HG03565 (cell line): ENCODE data around the gene PSMD2.
"Not testable (repeated sequence)": the region's sequence is repeated elsewhere in the genome, so short reads cannot be mapped to it uniquely, and the experiment has no call there.

Experiments used
- ATAC-seq: cut with Tn5 transposase; IDR thresholded peaks from one replicate; pipeline ENCODE4 v1.9.1; 2021; ENCODE audit warnings: mild to moderate bottlenecking, moderate library complexity; ENCODE audit not compliant: unreplicated experiment

Gene PSMD2

DNA sequence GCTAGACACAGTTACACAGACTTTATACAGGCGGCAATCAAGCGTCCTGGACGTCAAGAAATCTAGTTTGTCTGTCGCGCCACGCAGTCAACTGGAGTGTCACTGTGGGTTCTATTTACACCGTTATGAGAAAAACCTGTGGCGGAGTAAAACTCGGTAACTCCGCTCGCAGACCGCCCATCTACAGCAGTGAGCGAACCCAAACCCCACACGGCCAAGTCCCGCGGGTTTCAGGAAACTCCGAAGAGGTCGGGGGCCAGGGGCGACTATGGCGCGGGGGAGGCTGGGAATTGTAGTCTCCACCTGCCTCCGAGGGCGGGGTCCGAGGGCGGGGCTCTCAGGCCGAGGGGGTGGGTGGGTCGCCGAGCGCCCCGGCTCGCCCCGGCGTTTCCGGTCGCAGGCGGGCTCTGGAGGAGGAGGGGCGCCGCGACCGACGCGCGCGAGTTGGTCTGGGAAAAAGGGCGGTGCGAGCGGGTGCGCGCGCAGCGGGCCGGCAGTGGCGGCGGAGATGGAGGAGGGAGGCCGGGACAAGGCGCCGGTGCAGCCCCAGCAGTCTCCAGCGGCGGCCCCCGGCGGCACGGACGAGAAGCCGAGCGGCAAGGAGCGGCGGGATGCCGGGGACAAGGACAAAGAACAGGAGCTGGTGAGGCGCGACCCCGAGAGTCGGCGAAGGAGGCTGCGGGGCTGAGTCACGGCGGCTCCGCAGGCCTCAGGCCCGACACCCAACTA is at the start of gene PSMD2:
TSS of gene PSMD2 (plus strand) at position 483 of the 729 bp plus-strand sequence. CDS start at position 509, 26 bp downstream.
- ATAC-seq: peak; percentile 77

DNA sequence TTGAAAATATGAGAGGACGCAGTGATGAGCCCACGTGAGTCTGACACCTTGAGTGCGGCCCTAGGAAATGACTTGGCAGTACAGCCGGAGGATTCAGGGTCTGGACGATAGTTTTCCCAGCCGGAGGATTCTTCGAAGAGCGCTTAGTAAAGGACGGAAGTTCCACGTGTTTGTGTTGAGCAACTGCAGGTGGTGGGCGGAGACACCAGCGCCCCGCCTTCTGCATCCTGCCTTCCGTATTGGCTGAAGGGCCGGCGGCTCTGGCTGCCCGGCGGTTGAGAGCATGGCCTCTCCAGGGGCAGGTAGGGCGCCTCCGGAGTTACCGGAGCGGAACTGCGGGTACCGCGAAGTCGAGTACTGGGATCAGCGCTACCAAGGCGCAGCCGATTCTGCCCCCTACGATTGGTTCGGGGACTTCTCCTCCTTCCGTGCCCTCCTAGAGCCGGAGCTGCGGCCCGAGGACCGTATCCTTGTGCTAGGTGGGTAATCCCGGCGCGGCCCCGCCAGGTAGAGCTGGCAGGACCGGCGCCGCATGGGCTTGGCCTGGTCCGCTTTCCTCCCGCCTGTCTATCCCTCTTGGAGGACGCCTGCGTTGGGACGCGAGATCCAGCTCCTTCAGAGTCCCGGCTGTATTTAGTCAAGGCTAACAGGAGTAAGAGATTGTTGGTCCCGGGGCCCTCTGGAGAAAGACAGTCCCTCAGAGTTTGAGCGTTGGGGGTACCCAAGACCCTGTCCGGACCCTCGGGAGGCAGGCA is 49.5 kb upstream of the PSMD2 start, which contains the start of gene EEF1AKMT4:
TSS of gene EEF1AKMT4 (plus strand) at position 261 of the 755 bp plus-strand sequence. CDS start at position 284, 23 bp downstream.
- ATAC-seq: peak; percentile 87

DNA sequence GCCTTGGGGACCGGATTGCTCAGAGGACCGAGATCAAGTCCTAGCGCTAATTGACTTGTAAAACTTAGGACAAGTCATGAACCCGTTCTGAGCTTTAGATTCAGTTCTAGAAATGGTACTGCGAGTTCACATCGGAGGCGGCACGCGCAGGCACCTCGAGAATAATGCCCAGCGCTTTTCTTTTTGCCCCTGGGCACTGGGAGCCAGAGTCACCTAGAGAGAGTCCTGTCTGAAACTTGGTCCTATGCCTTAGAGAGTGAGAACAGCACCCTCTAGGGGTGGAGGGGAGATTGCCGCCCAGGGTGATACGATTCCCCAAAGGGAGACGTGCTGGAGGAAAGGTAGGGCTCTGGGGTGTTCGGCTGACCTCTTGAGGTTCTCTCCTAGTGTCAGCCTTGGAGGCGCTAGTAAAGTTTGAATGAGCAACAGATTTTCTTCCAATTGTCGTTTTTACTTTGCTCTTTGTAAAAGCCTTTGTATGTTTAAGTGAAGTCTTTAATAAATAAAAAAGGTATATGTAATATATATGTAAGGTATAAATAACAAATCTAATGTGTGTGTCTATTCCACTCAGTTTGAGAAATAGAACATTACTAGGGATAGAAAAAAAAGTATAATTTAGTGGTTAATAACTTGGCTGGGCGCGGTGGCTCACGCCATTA is 48.7 kb upstream of the PSMD2 start:
- ATAC-seq: peak; percentile 53

DNA sequence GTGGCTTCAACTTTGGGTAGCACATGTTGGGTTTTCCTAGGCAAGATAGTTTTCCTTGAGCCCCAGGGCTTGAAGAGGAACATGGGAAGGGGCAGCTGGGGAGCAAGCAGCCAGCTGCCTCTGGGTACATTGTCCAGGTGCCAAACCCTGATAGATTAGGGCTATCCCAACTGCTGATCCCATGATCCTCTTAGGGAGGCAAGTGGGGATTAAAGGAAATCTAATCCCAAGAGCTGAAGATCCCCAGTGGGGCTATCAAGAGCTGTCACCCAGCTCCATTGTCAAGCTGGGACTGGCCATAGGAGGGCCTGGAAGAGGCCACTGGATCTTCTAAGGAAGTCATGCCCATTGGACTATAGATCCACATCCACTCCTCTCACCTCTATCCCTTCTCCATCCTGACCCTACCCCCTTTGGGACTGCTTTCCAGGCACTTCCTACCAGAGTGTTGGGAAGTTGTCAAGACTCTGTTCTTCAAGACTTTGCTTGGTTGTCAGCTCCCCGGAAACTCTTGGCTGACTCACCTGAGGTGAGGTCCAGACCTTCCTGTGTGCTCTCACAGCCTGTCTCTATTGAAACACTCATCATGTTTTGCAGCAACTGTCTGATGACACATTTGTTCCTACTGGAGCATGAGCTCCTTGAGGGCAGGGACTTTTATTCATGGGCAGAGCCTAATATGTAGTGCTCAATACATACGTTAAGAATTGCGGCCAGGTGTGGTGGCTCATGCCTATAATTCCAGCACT is 43.6 kb upstream of the PSMD2 start:
- no peak for ATAC-seq

DNA sequence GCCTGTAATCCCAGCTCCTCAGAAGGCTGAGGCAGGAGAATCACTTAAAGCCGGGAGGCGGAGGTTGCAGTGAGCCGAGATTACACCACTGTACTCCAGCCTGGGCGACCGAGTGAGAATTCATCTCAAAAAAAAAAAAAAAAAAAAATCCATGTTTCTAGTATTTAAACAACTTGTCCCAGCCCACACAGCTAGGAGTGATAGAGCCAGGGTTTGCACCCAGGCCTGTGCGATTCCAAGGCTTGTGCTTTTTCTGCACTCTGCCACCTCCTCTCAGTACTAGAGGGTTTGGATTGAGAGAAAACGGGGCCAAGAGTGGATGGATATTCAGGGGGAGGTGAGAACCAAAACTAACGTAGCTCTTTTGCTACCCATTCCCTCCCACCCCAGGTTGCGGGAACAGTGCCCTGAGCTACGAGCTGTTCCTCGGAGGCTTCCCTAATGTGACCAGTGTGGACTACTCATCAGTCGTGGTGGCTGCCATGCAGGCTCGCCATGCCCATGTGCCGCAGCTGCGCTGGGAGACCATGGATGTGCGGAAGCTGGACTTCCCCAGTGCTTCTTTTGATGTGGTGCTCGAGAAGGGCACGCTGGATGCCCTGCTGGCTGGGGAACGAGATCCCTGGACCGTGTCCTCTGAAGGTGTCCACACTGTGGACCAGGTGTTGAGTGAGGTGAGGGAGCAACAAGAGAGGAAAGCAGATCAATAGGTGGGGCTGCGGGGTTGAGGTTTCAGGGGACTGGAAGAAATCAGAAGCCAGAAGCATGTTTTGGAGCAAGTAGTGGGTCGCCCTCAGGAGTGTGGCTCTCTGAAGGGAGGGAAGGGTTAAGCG is 41.7 kb upstream of the PSMD2 start:
- ATAC-seq: no peak

DNA sequence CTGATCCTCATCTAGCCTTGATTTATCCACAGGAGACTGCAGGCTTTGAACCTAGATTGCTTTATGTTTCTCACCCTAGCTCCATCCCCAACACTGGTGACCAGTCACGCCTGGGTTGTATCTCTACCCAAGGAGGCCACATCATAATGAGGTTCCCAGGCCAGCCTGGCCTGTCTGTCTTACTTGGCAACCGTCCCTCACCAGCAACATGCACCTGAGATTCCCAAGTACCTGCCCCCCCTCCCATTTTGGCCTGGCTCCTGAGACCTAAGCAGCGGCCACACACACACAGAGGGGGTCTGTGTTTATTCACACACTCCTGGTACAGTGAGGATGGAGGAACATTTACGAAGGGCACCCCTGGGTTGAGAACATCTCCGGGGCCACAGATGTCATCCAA is 40.1 kb upstream of the PSMD2 start:
- ATAC-seq: no peak

DNA sequence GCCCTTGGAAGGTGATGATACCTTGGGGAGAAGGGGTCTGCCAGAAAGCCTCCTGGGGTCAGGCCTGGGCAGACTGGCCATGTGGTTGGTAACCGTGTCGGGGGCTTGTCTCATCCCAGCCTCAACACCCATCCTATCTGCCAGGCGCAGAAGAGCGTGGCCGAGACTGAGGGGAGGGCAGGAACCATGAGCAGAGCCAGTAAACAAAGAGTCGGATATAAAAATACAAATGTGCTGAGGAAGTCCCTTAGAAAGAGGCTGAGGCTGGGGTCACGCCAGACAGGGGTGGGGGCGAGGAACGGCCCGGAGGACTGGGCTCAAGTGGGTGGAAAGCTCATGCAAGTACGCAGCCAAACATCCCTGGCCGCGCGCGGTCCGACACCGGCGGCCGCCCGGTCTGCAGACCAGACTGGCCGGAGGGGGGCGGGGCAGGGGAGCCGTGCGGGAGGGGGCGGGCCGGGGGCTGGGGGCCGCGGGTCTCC is 39.6 kb upstream of the PSMD2 start:
- ATAC-seq: no peak

DNA sequence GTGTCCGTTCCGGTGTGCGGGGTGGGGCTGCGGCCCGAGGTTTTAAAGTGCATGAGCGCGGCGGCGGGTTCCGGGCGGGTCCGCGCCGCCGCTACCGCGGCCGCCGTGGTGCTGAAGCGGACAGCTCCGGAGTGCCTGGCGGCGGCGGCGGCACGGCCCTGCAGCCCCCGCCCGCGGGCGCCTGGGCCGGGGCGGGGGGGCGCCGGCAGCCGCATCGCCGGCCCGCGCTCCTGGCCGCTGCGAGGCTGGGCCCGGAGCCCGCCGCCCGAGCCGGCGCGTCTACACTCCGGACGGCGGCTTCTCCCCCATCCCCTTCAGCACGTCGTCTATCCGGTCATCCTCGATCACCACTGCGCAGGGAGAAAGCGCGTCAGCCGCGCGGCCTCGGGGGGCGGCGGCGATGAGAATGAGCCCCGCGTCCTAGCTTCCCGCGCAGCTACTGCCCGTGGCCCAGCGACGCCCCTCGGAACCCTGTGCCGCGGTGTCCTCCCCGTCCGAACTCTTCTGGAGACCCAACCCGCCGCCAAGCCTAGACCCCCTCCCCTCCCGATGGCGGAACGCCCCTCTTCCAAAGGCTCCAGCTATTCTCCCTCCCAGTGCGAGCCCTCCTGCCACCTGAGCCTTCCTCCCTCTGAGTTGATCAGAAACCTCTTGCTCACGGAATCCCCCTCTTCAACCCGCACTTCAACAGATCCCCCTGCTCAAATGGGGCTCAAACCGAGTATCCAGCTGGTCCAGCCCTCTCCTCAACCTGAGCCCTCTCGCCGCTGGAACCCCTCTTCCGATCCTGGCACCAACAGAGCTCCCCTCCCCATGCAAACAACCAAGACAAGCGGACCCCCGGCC is 38.9 kb upstream of the PSMD2 start:
- no peak for ATAC-seq

DNA sequence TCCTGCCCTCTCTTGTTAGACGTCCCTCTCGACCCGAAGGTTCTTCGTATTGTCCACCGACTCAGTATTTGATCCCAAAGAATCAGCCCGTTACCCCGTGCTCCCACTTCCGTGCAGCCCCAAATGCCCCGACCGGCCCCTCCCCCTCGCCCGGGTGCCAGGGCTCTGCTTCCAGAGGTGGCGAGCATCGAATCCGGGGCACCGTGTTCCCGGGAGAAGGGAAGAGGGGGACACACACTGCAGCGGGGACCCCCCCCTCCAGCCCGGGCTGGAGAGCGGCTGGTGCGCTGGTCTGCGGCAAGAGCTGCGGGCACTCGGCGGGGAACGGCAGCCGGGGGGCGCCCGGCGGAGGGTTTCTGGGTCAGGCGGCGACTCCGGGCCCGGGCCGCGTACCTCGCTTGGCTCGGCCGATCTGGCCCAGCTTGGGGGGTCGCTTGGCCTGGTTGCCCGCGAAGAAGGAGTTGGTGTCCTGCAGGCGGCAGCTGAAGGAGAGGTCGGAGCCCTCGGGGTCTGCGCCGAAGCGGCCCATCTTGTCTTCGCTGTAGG is 38.2 kb upstream of the PSMD2 start:
- ATAC-seq: no peak

DNA sequence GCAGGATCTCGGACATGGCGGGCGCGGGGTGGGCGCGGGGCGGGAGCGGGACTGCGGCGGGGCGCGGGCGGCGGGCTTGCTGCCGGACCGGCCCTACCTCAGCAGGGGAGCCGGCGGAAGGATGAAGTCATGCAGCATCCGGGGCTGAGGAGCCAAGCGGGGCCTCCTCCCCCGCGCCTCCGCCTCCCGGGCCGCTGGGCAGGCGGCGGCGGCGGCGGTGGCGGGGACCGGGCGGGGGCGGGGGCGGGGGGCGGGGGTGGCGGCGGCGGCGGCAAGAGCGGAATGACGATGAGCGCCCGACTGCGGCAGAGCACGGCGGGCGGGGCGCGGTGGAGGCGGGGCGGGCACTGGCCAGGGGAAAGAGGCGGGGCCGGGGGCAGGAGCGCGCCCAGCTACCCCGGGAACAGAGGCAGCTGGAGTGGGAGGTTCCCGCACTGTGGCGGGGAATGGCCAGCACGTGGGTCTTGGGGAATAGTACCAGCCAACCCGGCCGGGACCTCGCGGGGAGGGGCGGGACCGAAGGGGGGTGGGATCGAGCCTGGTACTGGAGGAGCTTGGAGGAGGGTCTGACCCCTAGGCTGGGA is 37.7 kb upstream of the PSMD2 start, which contains the start of gene CAMK2N2:
TSS of gene CAMK2N2 (minus strand) at position 284 of the 584 bp plus-strand sequence. CDS start at position 16, 268 bp downstream.
- ATAC-seq: no peak

DNA sequence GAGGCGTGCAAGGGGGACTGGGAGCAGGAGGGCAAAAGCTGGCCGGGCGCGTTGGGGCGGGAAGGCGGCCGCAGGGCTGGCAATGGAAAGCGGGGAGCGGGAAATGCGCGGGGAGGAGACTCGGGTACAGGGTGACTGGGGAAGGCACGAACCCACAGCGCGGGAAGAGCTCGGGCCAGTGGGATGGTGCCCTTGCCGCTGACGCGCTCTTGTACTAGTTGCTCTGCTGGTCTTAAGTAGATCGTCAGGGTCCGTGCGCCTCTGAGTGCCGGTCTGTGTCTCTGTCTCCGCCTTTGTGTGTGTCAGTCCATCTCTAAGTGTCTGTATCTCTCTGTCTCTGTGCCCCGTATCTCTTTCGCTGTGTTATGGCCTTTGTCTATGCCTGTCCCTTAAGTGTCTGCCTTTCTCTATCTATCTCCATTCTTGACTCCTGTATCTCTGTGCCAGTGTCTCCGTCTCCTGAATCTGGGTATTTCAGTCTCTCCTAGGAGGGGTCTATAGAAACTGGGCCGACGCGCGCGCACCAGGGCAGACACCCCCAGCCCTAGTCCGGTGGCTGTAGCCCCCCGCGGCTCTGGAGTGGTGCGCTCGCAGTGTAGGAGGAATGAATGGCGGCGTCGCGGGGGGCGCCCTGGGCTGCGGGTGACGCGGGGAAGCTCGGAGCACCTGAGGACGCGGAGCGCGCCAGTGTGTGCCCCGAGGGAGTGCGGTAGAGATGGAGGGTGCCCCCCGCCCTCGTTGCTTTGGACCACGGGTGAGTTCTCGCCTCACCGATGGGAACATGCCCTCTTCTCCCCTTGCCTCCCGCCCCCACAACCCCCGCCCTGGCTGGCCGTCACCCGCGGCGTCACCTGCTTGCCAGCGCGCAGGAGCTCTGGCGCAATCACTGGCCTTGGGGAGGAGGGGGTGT is 36.9 kb upstream of the PSMD2 start:
- no peak for ATAC-seq

DNA sequence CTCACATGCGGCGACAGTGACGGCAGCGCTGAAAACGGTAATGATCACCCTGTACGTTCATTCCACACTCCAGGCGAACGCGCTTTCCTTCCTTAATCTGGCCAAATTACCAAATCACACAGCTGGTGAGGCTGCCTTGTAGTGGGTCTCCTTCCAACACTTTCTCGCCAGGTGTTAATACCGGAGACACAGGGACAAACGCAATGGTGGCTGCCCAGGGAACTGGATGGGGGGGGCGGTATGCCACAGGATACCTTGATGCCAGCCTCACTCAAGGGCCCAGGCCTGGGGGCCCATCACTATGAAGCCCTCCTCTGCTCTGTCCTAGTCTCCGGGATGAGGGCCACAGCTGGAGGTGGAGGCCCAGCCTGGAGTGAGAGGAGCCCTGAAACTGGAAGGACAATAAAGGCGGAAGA is 36.3 kb upstream of the PSMD2 start:
- ATAC-seq: no peak

DNA sequence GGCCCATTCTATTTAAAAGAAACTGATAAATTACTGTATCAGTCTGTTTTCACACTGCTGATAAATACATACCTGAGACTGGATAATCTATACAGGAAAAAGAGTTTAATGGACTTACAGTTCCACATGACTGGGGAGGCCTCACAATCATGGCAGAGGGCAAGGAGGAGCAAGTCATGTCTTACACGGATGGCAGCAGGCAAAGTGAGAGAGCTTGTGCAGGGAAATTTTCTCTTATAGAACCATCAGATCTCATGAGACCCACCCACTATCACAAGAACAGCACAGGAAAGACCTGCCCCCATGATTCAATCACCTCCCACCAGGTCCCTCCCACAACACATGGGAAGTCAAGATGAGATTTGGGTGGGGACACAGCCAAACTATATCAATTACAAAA is 31.8 kb upstream of the PSMD2 start:
- not testable (repeated sequence) for ATAC-seq

DNA sequence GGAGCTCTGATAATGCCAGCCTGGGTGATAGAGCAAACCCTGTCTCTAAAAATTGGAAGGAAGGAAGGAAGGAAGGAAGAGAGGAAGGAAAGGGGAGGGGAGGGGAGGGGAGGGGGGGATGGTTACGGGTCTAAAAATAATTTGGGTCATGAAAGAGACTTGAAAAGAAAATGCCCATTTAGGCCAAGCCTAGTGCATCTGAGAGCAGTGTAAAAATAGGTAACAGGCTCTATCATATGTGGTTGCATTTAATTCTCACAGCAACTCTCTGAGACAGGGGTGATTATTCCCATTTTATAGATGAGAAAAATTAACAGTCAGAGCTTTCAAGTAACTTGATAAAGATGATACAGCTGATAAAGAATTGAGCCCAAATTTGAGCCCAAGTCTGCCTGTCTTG is 26.8 kb upstream of the PSMD2 start:
- no peak for ATAC-seq

DNA sequence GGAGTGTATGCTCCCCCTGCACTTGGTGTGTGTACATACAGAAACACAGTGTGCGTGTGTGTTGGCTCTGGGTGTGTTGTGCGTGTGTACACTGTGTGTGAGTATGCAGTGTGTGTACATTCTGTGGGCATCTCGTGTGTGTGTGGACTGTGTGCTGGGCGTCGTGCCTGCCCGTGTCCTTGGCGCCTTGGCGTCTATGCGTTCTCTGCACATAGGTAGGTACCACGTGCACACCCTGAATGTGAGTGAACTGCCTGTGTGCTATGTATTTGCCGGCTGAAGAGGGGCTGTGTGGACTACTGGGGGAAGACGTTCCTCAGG is 23.7 kb upstream of the PSMD2 start:
- ATAC-seq: no peak

DNA sequence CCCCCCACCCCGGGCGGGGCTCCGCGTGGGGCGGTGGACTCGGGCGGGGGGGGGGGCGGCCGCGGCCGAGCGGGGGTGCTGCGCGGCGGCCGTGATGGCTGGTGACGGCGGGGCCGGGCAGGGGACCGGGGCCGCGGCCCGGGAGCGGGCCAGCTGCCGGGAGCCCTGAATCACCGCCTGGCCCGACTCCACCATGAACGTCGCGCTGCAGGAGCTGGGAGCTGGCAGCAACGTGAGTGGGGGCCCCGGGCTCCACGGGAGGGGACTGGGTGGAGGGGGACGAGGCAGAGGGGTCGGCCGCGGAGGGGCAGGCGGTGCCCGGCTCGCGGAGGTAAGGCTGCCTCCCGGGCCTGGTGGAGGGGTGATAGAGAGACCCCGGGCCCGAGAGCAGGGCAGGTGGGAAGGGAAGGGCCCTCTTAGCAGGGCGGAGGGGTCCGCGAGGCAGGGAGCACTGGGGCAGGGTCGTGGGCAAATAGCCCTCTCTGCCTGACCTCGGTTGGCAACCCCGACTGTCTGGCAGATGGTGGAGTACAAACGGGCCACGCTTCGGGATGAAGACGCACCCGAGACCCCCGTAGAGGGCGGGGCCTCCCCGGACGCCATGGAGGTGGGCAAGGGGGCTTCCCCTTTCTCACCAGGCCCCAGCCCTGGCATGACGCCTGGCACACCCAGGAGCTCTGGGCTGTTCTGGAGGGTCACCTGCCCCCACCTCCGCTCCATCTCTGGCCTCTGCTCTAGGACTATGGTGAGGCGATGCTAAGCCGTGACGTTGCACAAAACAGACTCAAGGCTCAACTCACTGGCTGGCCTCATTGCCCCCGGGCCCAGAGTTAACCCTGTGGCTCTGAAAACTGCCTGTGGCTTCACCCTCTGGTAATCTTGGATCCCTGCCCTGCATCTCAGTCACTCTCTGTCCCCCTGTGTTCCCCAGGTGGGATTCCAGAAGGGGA is 22.8 kb upstream of the PSMD2 start, which contains the start of gene ECE2:
TSS of gene ECE2 (plus strand) at position 62 of the 950 bp plus-strand sequence. CDS start at position 194, 132 bp downstream.
- no peak for ATAC-seq
